DMS153 (cell line): ENCODE data around the gene SMIM38.

ENCODE experiments used
- DNase-seq: peaks from one replicate; lab custom pipeline; 2025; lab: John Stamatoyannopoulos, UW

SMIM38 gene

GRCh38 chr11:69180726-69181125, 25.0 kb downstream of the SMIM38 start:
- DNase-seq = no peak

- DNase-seq = no peak
Measured at GRCh38 chr11:69183613-69184012, 27.9 kb downstream of the SMIM38 start.

GRCh38 chr11:69186316-69187260, 30.9 kb downstream of the SMIM38 start:
- no peak for DNase-seq

- no peak for DNase-seq
Measured at GRCh38 chr11:69187540-69188065, 31.9 kb downstream of the SMIM38 start.

GRCh38 chr11:69189059-69189458, 33.3 kb downstream of the SMIM38 start:
- no peak for DNase-seq

GRCh38 chr11:69190796-69191536, 35.2 kb downstream of the SMIM38 start:
- no peak for DNase-seq

- no peak for DNase-seq
Measured at GRCh38 chr11:69192301-69192721, 36.6 kb downstream of the SMIM38 start.

GRCh38 chr11:69193151-69193550, 37.4 kb downstream of the SMIM38 start:
- no peak for DNase-seq

- no peak for DNase-seq
Measured at GRCh38 chr11:69193629-69194028, 37.9 kb downstream of the SMIM38 start.

GRCh38 chr11:69194396-69194795, 38.7 kb downstream of the SMIM38 start:
- DNase-seq = no peak

- no peak for DNase-seq
Measured at GRCh38 chr11:69194956-69195355, 39.2 kb downstream of the SMIM38 start.

GRCh38 chr11:69195824-69196782, 40.4 kb downstream of the SMIM38 start:
- DNase-seq = no peak

GRCh38 chr11:69196783-69197169, 41.0 kb downstream of the SMIM38 start:
- no peak for DNase-seq

GRCh38 chr11:69198891-69199582, 43.3 kb downstream of the SMIM38 start:
- DNase-seq = no peak

- peak; percentile 11 for DNase-seq
Measured at GRCh38 chr11:69199583-69200315, 44.0 kb downstream of the SMIM38 start.

- no peak for DNase-seq
Measured at GRCh38 chr11:69200331-69201065, 44.8 kb downstream of the SMIM38 start.

- no peak for DNase-seq
Measured at GRCh38 chr11:69201066-69201365, 45.3 kb downstream of the SMIM38 start.

- DNase-seq = no peak
Measured at GRCh38 chr11:69201764-69202370, 46.1 kb downstream of the SMIM38 start.

- no peak for DNase-seq
Measured at GRCh38 chr11:69202511-69203221, 46.9 kb downstream of the SMIM38 start.
